Fibroblast of the aortic adventitia (primary cell): ENCODE measurements around the gene SPOCK1. TPM values are rescaled to one million over a fixed set of nuclear protein-coding genes. Genes with fewer than 3 reads are reported as not detected.

ENCODE experiments used
- DNase-seq: peaks from one replicate; pipeline ENCODE4 v3.0.0-alpha.2; 2010; ENCODE audit warnings: low read depth
- H3K4me3 ChIP-seq: 2 replicates; pipeline ENCODE4 v1.5.1; 2011; ENCODE audit warnings: low read depth, mild to moderate bottlenecking, control low read depth, low read length, moderate library complexity
- CTCF ChIP-seq: IDR thresholded peaks from 2 replicates; pipeline ENCODE4 v1.5.1; 2011; ENCODE audit warnings: mild to moderate bottlenecking, low read length, control low read depth, inconsistent platforms; ENCODE audit not compliant: insufficient read depth
- total RNA-seq: library from RNA; depleted of rRNA; stranded (reverse); fragments of >200 nt; gene quantifications from 2 replicates; pipeline ENCODE4 v1.2.3, GENCODE V29; 2012; ENCODE audit warnings: low replicate concordance

Gene SPOCK1
- total RNA-seq, 1 donor = 174 TPM

- no peak for DNase-seq
- TF ChIP-seq CTCF = no peak
- no peak overlapping the region for H3K4me3 ChIP-seq
Measured at GRCh38 chr5:137350791-137351190, 148.3 kb downstream of the SPOCK1 start.

GRCh38 chr5:137348759-137349158 is 150.4 kb downstream of the SPOCK1 start:
- DNase-seq = no peak
- no peak overlapping the region for H3K4me3 ChIP-seq
- TF ChIP-seq CTCF = no peak

DNA sequence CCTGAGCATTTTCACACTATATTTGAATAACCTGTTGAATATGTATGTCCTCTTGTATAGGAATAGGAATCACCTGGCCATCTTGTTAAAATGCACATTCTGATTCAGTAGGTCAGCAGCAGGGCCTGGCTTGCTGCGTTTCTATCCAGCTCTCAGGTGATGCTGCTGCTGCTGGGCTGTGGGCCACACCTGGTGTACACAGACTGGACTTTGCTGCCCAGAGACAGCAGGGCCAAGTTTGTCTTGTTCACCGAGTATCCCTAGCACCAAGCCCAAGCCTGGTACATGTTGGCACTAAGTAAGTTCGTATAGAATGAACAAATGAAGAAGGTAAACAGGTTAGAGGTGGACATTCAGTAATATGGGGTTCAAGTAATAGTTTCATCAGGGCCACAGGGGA is 151.3 kb downstream of the SPOCK1 start:
- H3K4me3 ChIP-seq = no peak overlapping the region
- no peak for DNase-seq
- no peak for TF ChIP-seq CTCF

DNA sequence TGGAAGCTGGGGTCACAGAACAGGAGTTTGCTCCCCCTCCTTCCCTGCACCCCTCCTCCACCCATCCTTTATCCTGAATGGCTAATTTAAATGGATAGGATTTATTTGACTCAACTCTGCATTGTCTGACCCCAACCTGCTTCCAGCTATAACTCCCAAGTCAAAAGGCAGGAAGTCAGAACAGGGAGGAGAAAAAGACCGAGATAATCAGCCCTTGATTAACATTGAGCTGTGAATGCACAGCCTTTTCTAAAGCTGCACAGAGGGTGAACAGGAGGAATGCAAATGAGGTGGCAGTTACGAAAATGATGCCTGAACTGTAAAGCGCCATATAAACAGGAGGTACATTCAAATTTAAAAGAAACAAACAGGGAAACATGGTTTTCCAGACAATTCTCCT is 152.8 kb downstream of the SPOCK1 start:
- no peak for TF ChIP-seq CTCF
- DNase-seq = no peak
- H3K4me3 ChIP-seq = no peak overlapping the region

DNA sequence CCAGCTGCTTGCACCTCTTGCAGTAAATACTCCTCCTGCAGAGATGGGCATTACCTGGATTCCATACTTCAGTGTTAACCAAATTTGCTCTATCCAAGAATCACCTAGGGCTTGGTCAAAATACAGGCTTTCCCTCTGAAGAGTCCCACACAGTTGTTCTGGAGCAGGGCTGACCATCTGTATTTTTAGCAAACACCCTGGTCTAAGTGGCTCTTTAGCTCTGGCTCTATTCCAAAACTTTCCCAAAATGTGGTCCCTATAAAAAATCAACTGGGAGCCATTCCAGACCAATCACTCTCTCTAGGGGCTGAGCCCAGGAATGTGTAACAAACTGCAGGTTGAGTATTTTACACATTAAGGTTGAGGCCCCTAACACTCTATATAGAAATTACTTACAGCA is 153.7 kb downstream of the SPOCK1 start:
- no peak for TF ChIP-seq CTCF
- DNase-seq = peak; percentile 22
- no peak overlapping the region for H3K4me3 ChIP-seq

DNA sequence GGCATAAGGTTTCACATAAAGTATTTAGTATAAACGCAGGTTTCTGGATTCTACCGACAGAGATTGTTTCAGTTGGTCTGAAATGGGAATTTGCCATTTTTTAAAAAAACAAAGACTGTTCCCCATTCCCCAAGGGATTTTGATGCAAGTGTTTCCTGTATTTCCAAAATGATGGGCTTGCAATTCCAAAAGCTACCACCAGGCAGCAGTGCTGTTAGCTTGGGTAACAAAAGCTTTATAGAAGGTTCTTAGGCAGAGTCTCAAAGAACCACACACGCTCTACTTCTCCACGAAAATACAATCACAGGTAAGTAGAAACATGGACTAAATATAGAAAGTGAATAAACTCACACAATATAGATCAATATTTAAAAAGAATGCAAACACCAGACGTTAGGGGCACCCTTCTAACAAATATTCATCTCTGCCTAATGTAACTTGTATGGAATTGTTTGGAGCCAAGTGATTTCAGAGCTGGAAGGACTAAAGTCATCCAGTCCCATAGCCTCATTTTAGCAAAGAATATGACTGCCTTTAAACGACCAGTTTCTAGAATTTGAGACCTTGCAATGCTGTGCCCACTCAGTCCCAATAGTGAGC is 154.3 kb downstream of the SPOCK1 start:
- DNase-seq = peak; percentile 87
- TF ChIP-seq CTCF = peak; percentile 98

DNA sequence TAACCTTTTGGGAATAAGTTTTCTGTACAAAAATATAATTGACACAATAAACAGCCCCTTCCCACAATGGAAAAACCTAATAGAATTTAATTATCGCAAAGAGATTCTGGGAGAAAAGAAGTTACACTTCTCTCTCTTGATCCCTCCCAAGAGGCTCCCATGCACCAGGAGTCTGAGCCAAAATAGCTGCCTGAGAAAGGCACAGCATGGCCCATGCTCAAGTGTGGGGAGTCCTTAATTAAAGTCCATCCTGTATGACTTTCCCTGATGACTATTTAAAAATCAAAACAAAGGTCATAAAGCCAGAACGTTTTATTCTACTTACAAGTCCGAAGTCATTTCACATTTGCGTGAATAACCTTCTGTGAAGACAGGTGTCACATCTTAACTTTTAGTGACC is 155.1 kb downstream of the SPOCK1 start:
- DNase-seq = no peak
- no peak overlapping the region for H3K4me3 ChIP-seq
- no peak for TF ChIP-seq CTCF

More for the DNA sequence above, 154.3 kb downstream of the SPOCK1 start:
- no peak overlapping the region for H3K4me3 ChIP-seq
